ENCODE measurements around the gene HSPA12A.

Gene HSPA12A, protein sequence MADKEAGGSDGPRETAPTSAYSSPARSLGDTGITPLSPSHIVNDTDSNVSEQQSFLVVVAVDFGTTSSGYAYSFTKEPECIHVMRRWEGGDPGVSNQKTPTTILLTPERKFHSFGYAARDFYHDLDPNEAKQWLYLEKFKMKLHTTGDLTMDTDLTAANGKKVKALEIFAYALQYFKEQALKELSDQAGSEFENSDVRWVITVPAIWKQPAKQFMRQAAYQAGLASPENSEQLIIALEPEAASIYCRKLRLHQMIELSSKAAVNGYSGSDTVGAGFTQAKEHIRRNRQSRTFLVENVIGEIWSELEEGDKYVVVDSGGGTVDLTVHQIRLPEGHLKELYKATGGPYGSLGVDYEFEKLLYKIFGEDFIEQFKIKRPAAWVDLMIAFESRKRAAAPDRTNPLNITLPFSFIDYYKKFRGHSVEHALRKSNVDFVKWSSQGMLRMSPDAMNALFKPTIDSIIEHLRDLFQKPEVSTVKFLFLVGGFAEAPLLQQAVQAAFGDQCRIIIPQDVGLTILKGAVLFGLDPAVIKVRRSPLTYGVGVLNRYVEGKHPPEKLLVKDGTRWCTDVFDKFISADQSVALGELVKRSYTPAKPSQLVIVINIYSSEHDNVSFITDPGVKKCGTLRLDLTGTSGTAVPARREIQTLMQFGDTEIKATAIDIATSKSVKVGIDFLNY

DNA sequence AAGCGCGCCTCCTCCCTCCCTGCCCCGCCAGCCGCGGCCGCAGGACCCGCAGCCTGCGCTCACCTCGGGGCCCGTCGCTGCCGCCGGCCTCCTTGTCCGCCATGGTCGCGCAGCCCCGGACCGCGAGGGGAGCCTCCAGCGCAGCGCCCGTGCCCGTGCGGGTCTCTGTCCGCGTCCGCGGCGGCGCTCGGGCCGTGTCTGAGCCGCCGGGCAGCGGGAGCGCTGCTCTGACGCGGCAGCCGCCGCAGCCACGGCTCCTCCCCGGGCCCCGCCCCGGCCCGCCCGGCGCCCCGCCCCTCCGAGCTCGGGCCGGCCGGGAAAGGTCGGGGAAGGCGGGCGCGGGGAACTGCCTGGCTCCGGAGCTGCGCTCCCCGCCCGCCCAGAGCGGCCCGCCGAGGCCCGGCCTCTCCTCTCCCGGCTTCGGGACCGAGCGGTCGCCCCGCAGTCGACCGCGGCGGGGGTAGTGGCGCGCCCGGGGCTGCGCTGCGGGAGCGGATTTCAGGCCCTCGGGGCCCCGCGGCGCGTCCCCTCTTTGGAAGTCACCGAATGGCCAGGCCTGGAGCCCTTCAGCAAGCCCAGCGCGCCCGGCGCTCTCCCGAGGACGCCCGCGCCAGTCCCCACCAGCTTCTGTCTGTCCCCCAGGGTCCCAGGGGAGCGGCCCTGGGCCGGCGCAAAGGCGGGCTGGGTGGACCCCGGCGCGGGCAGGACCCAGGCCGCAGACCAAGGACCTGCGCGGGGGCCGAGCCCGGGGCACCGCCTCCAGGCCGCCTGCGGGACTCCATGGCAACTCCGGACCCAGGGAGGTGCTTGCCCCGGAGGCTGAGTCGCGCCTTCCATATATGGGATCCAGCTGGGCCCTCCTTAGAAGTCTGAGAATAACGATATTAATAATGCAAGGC lies at the start of gene HSPA12A:
HSPA12A (minus strand) TSS at position 200 of the 899 bp plus-strand sequence; CDS start at position 103, 97 bp downstream.
- peak; percentile 63 for DNase-seq (ENCODE audit: low read depth)

DNA sequence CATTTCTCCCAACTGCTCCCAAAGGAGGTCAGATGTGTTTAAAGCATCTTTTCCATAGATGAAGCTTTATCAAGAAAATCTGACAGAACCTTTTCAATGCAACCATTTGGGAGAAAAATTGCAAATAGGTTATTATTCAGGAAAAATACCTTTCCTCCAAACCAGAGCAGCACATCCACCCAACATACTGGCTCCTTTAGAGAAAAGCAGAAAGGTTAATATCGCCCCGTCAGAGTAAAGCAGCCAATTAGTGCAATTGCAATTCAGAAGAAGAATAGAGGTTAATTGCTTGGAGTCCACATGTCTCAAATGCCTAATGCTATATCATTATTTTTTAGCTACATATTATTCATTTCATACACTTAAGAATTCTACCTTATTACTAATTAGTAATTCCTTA lies 48.9 kb upstream of the HSPA12A start:
- no peak for DNase-seq (ENCODE audit: low read depth)

DNA sequence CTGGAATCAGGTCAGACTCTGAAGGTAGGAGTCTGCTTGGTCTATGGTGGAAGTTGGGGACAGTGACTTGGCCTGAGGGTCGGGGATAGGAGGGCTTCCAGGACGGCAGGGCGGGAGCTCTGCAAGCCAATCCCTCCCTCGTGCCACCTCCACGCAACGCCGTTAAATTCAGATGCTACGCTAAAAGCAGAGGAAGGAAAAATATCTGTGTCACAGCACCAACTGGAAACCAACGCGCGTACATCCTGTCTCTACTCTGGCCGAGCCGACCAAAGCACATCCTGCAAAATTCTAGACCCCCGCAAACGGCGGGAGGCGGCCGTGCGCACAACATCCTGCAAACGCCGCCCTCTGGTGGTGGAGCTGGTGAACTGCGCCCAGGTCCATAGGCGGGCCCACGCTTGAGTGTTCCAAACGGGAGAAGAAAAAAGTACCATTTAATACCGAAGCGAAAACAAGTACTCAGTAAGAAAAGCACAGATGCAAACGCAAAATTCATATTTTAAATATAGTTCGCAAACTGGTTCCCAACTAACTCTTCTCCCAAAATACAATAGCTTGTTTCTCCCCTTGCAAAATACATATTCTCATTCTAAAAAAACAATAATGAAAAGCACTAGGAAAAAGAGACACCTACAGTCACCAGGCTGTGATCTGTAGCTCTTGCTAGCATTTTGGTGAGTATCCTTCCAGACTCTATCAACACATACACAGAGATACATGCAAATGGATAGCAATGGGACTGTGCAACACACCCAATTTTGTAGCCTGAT lies 45.7 kb upstream of the HSPA12A start:
- no peak for DNase-seq (ENCODE audit: low read depth)

DNA sequence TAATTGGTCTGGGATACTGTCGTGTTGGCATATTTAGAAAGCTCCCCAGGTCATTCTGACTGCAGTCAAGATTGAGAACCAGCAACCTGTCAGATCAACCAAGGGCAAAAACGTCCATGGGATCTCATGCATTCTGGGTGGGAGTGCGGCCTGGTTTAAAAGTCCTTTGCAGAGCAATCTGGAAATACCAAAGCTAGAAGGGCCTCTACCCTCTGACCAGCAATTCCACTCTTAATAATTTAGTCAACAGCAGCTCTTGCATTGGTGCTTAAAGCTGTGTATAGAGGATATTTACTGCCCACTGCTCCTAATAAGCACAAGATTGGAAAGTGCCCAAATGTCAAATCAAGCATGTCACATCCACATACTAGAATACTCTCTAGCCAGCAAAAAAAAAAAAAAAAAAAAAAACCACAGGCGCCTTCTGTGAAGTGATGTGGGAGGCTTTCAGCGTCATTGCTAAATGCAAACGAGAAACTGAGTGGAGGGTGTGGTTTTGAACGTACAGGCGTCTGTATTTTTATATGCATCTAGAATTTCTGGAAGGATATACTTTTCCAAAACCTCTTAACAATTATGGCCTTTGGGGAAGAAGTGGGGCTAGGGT lies 44.8 kb upstream of the HSPA12A start:
- no peak for DNase-seq (ENCODE audit: low read depth)

DNA sequence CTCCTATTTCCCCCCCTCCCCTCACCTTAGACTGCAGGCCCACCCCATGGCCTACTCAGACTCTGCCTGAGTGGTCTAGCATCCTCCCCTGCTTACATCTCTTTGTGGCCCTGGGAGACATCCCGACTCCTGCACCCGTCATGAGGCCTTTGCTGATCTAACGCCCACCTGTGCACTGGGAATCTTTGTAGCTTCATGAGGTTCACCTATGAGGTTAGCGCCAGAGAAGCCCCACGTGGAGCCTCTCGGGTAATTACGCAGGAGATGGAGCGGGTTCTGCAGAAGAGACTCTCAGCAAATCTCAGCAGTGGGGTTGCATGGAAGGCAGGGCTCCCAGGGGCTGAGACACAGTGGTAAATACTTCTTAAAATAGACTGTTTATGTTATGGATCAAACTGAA lies 43.5 kb upstream of the HSPA12A start:
- no peak for DNase-seq (ENCODE audit: low read depth)

DNA sequence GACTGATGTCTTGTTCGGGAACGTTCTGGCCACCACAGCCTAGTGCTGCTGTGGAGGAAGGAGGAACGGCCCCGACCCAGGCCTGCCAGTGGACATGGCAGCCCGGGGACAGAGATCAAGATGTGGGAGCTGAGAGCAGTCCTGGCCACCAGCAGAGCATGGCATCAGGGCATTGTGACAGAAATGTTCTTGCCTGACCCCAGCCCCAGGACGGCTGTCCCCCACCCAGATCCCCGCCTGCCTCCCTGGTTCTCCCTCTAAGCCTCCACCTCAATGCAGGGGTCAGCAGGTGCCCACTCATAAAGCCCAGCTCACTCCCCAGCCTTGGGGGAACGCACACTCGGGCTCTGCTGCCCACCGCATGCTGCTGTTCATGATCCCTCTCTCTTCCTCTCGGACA lies 42.9 kb upstream of the HSPA12A start:
- DNase-seq (ENCODE audit: low read depth): no peak

DNA sequence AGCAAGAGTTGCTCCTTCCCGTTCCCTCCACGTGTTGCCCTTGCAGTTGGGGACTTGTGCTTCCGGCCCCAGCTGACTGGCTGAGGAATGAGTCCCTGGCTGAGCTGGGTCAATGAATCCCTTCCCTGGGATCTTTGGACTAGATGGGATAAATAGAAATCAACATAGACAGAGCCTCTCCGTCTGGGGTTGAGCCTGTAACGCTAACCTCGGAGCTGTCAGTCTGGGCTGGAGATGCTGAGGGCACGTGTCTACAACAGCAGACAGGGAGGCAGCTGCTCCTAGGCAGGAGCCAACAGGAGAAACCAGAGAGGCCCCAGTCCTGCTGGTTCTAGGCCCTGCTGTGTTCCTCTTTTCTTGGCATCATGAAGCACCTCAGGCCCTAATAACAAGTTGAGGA lies 42.3 kb upstream of the HSPA12A start:
- DNase-seq (ENCODE audit: low read depth): no peak

DNA sequence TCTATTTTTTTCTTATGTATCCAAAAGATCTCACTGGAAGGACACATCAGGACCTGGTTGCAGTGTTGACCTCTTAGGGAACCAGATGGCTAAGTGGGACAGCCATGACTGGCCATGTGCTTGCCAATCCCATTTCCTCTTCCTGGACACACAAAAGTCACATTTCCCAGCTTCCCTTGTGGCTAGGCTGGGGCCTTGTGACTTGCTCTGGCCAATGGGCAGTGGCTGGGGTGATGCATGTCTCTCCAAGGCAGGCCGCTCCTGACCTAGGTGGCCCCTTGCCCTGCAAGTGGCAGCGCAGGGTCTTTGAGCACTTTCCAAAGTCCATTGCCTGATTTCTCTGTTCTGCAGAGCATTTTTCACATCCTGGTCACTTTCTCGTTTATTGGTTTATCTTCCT lies 41.7 kb upstream of the HSPA12A start:
- DNase-seq (ENCODE audit: low read depth): no peak

DNA sequence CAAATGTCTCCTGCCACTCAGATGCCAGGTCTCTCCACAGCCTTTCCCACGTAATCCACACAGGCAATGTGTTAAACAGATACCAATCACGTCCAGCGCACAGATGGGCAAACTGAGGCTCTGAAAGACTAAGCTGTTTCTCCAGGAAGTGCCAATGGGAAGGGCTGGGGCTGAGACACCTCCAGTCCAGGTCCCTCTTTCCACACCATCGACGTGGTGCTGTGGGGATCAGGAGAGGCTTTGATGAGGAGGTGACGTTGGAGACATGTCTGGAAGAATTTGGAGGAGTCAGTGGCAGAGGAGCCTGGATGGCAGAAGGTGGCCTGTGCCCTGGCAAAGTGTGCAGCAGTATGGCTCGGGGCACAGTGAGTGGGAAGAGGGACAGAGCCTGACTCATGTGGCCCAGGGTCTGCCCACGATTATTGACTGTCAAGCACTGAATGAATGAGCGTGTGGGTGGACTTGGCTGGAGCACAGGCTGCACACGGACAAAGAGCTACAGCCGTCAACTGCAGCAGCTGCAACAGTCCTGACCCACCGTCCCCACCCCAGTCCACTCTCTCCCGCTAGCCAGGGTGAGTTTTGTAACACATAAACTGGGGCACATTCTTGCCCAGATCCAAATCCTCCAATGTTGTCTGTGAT lies 40.8 kb upstream of the HSPA12A start:
- no peak for DNase-seq (ENCODE audit: low read depth)

DNA sequence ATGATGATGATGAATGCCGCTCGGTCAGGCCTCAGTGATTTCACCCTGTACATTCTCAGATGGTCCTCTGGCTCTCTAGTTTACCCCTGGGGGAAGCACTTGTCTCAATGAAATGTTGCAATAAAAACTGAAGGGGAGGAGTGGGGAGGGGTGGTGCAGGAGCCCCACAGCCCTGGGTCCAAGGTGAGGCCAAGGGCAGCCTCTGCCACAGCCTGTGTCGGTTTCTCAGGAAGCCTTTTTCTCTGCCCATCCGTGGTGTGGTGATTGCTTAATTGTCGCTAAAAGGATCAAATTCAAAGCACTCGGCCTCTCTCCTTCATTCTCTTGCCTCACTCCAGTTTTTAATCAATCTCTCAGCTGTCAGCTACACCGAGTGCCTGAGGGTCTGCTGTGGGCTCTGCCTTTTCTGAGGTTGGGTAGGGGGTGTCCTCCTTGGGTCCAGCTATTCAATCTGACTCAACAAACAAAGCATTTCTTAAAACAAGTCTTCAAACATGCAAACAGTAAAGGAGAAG lies 39.1 kb upstream of the HSPA12A start:
- DNase-seq (ENCODE audit: low read depth): no peak

DNA sequence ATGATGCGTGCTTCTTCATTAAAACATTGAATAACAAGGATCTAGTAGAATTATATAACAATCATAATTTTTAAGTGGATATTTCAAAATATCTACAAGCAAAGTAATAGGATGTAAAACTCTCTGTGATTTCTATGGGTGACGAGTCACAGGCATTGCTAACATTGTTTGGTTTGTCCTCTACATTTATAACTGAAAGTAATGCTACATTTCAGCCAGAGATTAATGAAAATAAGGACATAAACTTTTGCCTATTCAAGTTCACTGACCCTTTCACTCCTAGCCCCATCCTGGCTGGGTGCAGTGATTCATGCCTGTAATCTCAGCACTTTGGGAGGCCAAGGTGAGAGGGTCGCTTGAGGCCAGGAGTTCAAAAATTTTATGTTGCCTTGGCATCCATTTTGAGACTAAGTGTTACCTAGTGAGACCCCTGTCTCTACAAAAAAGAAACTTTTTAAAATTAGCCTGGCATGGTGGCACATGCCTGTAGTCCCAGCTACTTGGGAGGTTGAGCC lies 38.4 kb upstream of the HSPA12A start:
- no peak for DNase-seq (ENCODE audit: low read depth)

DNA sequence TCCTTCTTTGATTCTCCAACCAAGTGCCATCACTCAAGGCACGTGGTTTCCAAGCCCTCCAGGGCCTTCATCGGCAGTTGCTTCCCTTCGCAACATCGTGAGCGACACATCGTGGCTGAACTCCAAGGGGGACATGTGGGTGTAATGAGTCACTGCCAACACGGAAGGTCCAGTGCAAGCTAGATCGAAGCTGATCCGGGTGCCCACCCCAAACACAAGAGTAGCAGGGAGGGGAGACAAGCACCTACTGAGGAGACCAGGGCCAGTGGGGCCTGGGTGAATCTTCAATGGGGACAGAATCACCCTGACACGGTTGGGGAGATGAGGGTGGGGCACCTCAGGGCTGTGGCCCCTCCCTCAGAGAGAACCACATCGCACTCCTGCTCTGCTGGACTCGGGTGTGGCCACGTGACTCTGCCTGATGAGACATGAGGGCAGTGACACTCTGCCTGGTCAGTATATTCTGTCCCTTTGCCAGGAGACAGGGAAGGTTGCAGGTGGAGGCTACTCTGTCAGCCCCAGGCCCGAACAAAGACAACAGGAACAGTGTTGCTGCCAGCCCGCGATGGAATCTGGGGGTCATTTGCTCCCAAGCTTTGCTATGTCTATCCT lies 36.8 kb upstream of the HSPA12A start:
- no peak for DNase-seq (ENCODE audit: low read depth)

DNA sequence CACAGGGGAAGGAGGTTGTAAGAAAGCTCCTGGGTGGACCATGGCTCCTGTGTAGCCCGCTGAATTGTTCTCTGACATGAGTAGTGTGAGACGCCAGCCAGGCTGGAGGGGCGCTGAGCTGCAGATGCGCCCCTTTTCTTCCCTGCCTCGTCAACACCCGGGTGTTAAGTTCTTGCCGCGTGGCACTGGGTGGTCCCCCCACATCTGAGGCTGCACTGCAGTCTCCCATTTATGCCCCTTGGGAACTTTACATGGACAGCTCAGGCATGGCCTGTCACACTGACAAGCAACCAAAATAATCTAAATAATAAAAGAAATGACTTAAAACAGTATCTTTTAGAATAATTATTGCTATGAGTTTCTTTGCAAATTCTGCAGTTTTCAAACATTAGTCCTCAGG lies 34.6 kb upstream of the HSPA12A start:
- no peak for DNase-seq (ENCODE audit: low read depth)

DNA sequence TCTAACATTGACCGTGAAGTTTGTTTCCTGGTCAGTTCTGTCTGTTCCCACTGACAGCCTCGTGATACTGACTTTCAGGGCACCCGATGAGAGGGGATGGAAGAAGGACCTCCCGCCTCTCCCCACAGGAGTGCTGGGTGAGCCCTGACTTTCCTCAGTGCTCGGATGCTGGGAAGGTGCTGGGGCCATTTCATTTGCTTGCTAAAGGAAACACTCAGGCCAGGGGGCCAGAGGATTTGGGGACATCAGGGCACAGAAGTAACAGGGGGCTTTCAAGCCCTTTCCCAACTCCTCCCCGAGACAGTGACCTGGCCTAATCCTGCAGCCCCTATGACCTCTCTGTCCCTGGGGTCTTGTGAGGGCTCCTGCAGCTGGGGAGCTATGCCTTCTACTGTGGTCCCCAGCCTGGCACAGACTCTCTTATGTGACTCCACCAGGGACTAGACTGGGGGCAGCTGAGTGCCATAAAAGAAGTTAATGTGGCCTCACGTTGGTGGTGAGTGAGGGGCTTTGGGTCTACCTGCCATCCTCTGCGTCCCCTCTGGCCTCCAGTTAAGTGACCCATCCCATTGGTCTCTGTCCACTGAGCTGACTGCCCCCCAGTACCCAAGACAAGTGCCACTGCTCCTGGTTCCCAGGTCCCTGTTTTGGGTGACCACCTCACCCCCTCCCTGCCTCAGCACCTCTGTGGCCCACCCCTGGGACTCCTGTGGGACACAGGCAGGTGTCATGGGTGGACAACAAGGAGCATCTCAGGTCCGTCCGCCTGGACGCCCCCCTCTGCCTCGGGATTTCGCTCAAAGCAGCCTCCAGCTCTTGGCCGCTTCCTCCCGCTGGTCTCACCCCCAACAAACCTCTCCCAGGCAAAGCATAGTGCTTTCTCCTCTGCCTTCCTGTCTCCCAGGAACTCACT lies 33.4 kb upstream of the HSPA12A start:
- no peak for DNase-seq (ENCODE audit: low read depth)

DNA sequence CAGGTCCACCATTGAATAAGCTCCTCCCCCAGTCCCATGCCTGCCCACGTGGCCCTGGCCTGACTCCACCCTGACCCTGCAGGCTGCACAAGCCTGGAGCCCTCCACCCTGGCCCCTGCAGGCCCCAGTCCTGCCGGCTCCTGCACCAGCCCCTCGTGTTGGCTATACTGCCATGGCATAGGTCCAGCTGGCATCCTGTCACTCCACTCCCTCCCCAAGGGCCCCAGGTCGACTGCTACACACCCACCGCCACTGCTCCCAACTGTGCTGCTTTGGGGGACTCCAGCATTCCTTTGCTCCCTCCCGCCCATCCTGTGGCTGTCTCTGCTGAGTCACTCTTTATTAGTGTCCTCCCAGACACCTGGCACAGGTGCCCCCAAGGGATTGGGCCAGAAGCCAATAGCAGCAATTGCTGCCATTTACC lies 32.4 kb upstream of the HSPA12A start:
- DNase-seq (ENCODE audit: low read depth): no peak

DNA sequence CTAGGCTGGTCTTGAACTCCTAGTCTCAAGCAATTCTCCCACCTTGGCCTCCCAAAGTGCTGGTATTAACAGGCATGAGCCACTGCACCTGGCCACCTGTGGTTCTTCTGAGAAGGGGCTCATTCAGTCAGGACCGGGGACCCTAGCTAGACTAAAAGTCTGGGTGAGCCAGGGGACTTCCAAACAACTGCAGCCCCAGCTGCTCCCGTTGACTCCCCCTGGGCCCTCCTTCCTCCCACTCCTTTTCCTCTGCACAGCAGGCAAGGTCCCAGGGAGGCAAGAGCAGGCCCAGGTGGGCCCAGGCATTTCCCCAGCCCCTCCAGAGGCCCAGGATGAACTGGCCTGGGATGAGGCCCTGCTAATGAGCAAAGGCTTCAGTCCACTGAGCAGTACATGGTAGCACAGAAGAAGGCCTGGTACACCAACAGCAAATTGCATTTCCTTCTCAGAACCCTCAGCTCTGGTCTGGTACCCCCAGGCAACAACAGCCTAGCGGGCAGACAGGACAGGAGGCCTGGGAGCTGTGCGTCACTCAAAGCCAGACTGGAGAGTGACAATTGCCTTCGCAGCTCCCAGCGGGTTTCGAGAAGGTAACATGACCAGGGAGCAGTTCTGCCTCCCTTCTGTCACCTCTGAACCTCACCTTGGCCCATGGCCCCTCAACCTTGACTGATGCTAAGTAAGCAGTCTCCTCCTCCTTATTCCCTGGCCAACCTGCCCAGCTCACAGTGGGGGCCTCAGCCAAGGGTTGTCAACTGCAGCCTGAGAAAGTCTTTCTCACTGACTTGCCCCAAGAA lies 30.7 kb upstream of the HSPA12A start:
- no peak for DNase-seq (ENCODE audit: low read depth)

DNA sequence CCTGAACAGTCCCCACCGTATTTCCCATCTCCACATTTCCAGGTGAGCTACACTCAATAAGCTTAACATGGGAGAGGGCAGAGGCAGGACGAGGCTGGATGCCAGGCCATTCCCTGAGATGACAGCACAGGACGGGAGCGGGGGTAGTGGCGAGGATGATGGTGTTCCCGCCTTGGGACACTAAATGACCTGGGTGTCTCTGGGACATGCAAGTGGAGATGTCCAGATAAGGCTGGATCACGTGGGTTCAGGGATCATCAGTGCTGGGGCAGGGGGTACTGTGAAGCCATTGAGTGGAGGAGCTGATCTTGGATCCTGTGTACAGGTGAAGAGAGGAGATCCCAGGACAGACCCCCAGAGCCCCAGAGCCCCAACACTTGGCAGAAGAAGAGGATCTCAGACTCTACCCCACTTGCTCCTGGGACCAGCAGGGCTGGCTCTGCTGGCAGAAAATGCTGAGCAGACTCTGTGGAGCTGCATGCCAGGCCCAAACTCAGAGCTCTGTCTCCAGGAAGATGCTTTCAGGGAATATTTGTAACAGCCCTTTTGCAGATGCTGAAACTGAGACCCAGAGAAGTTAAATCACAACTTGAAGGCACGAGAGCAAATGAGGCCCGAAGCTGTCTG lies 29.7 kb upstream of the HSPA12A start:
- no peak for DNase-seq (ENCODE audit: low read depth)
